Muscle layer of duodenum (tissue), 2 donors: ENCODE results near the gene ARID5B.
A peak's percentile ranks its signal among the peaks of the same experiment; 100 is the strongest.

Experiments used
- H3K27ac ChIP-seq: one replicate; pipeline ENCODE4 v1.7.0; 2013; ENCODE audit warnings: mild to moderate bottlenecking, low read length
- H3K27me3 ChIP-seq: one replicate; pipeline ENCODE4 v1.7.0; 2013; ENCODE audit warnings: low read depth, mild to moderate bottlenecking, control low read depth, low read length
- H3K36me3 ChIP-seq, 2 donors: one replicate each; pipeline ENCODE4 v1.7.0; 2013; ENCODE audit warnings: low read length in 2 of 2, control low read depth in 1 of 2, mild to moderate bottlenecking in 1 of 2; ENCODE audit not compliant: insufficient read depth in 2 of 2, control insufficient read depth in 1 of 2
- H3K4me1 ChIP-seq, 2 donors: one replicate each; pipeline ENCODE4 v1.7.0; 2013; ENCODE audit warnings: low read length in 2 of 2, mild to moderate bottlenecking in 2 of 2, control low read depth in 1 of 2, moderate library complexity in 1 of 2; ENCODE audit not compliant: insufficient read depth in 2 of 2, control insufficient read depth in 1 of 2
- H3K4me3 ChIP-seq, 2 donors: one replicate each; pipeline ENCODE4 v1.7.0; 2013; ENCODE audit warnings: low read length in 2 of 2, low read depth in 1 of 2, mild to moderate bottlenecking in 1 of 2
- H3K9me3 ChIP-seq, 2 donors: one replicate each; pipeline ENCODE4 v1.7.0; 2013; ENCODE audit warnings: low read length in 2 of 2, control low read depth in 1 of 2, mild to moderate bottlenecking in 1 of 2; ENCODE audit not compliant: control insufficient read depth in 1 of 2
- donor health status: healthy.

Gene ARID5B

GRCh38 chr10:61960396-61961120 is 59.1 kb downstream of the ARID5B start:
- no peak overlapping the region for H3K4me3 ChIP-seq
- no peaks in the 10 kb centered on the region for H3K27me3 ChIP-seq
- no peak overlapping the region for H3K27ac ChIP-seq
- H3K9me3 ChIP-seq = no peaks in the 10 kb centered on the region
- H3K36me3 ChIP-seq = no peaks in the 10 kb centered on the region
- H3K4me1 ChIP-seq = peaks cover 15 to 18% of the 10 kb centered on the region in 2 donors

GRCh38 chr10:61961278-61961677 is 59.8 kb downstream of the ARID5B start:
- no peaks in the 10 kb centered on the region for H3K9me3 ChIP-seq
- H3K36me3 ChIP-seq = no peaks in the 10 kb centered on the region
- no peaks in the 10 kb centered on the region for H3K27me3 ChIP-seq
- no peak overlapping the region for H3K4me3 ChIP-seq
- H3K4me1 ChIP-seq = peaks cover 15 to 18% of the 10 kb centered on the region in 2 donors
- no peak overlapping the region for H3K27ac ChIP-seq

- Histone ChIP-seq H3K4me3 (no peak overlapping the region), H3K27me3 (no peaks in the 10 kb centered on the region), H3K4me1 (peaks cover 15 to 18% of the 10 kb centered on the region in 2 donors), H3K27ac (peak overlapping the region; percentile 64), H3K36me3 (no peaks in the 10 kb centered on the region), H3K9me3 (no peaks in the 10 kb centered on the region)
Measured at GRCh38 chr10:61962971-61963370, 61.5 kb downstream of the ARID5B start.

- H3K4me1 ChIP-seq = peaks cover 15 to 18% of the 10 kb centered on the region in 2 donors
- H3K27me3 ChIP-seq = no peaks in the 10 kb centered on the region
- peak overlapping the region; percentile 64 for H3K27ac ChIP-seq
- H3K9me3 ChIP-seq = no peaks in the 10 kb centered on the region
- H3K36me3 ChIP-seq = no peaks in the 10 kb centered on the region
- H3K4me3 ChIP-seq = no peak overlapping the region
Measured at GRCh38 chr10:61963669-61964058, 62.2 kb downstream of the ARID5B start.

GRCh38 chr10:61964059-61964709 is 62.7 kb downstream of the ARID5B start:
- peaks cover 15 to 18% of the 10 kb centered on the region in 2 donors for H3K4me1 ChIP-seq
- H3K4me3 ChIP-seq = peak overlapping the region in 1 of 2 donors; percentile 18
- no peaks in the 10 kb centered on the region for H3K27me3 ChIP-seq
- no peaks in the 10 kb centered on the region for H3K36me3 ChIP-seq
- peak overlapping the region; percentile 64 for H3K27ac ChIP-seq
- no peaks in the 10 kb centered on the region for H3K9me3 ChIP-seq

GRCh38 chr10:61964949-61965702 is 63.6 kb downstream of the ARID5B start:
- Histone ChIP-seq H3K36me3 (no peaks in the 10 kb centered on the region), H3K9me3 (no peaks in the 10 kb centered on the region), H3K4me1 (peaks cover 18% of the 10 kb centered on the region in 2 donors), H3K4me3 (no peak overlapping the region), H3K27me3 (no peaks in the 10 kb centered on the region), H3K27ac (peak overlapping the region; percentile 64)

- H3K27me3 ChIP-seq = no peaks in the 10 kb centered on the region
- no peak overlapping the region for H3K27ac ChIP-seq
- H3K36me3 ChIP-seq = no peaks in the 10 kb centered on the region
- no peaks in the 10 kb centered on the region for H3K9me3 ChIP-seq
- H3K4me3 ChIP-seq = no peak overlapping the region
- peaks cover 18 to 21% of the 10 kb centered on the region in 2 donors for H3K4me1 ChIP-seq
Measured at GRCh38 chr10:61965703-61966395, 64.3 kb downstream of the ARID5B start.

GRCh38 chr10:61967298-61967697 is 65.8 kb downstream of the ARID5B start:
- Histone ChIP-seq H3K27ac (peak overlapping the region; percentile 25), H3K27me3 (no peaks in the 10 kb centered on the region), H3K36me3 (no peaks in the 10 kb centered on the region), H3K4me1 (peaks cover 14 to 26% of the 10 kb centered on the region in 2 donors), H3K9me3 (no peaks in the 10 kb centered on the region), H3K4me3 (no peak overlapping the region)

- H3K27me3 ChIP-seq = no peaks in the 10 kb centered on the region
- no peak overlapping the region for H3K4me3 ChIP-seq
- H3K4me1 ChIP-seq = peaks cover 15 to 39% of the 10 kb centered on the region in 2 donors
- no peaks in the 10 kb centered on the region for H3K9me3 ChIP-seq
- no peaks in the 10 kb centered on the region for H3K36me3 ChIP-seq
- H3K27ac ChIP-seq = peak overlapping the region; percentile 0
Measured at GRCh38 chr10:61970182-61971002, 68.9 kb downstream of the ARID5B start.

- Histone ChIP-seq H3K4me1 (peaks cover 15 to 45% of the 10 kb centered on the region in 2 donors), H3K9me3 (no peaks in the 10 kb centered on the region), H3K4me3 (no peak overlapping the region), H3K27me3 (no peaks in the 10 kb centered on the region), H3K36me3 (no peaks in the 10 kb centered on the region), H3K27ac (peak overlapping the region; percentile 0)
Measured at GRCh38 chr10:61971003-61971325, 69.5 kb downstream of the ARID5B start.
